Measurements from ENCODE around the gene SCGB1D2.

- no peak for TF ChIP-seq EZH2phosphoT487 (IDR thresholded peaks at IDR 0.05; ENCODE audit: borderline replicate concordance, low read depth, low read length)
- no peak for TF ChIP-seq CTCF (conservative IDR thresholded peaks at IDR 0.05; ENCODE audit: low read length)
Observed at GRCh38 chr11:62266558-62266957, 24.5 kb downstream of the SCGB1D2 start.
